PFSK-1 (cell line): ENCODE results near the gene ANKS1A.

Experiments
- FOXP2 ChIP-seq: optimal IDR thresholded peaks from 2 replicates; pipeline ENCODE3; 2011; ENCODE audit warnings: borderline replicate concordance, control low read depth, inconsistent platforms; ENCODE audit not compliant: insufficient read depth; ENCODE audit errors: extremely low read length, extremely low read depth
- POLR2AphosphoS5 ChIP-seq: IDR thresholded peaks from 2 replicates; pipeline ENCODE4 v1.6.1; 2012; ENCODE audit warnings: low read depth, mild to moderate bottlenecking, control low read depth, low read length, moderate library complexity
- TAF1 ChIP-seq: IDR thresholded peaks from 2 replicates; pipeline ENCODE4 v1.6.1; 2012; ENCODE audit warnings: low read length, control low read depth, borderline replicate concordance; ENCODE audit not compliant: insufficient read depth
- TF ChIP-seq, protein P1 (sequence below), 2 experiments: IDR thresholded peaks; 2 replicates each; pipeline versions ENCODE4 v1.6.1 to v1.8.0; 2011 to 2012; ENCODE audit warnings: low read depth in 2 of 2, low read length in 2 of 2, control low read depth in 1 of 2, inconsistent platforms in 1 of 2, mild to moderate bottlenecking in 1 of 2, moderate library complexity in 1 of 2; ENCODE audit not compliant: insufficient read depth in 1 of 2

DNA sequence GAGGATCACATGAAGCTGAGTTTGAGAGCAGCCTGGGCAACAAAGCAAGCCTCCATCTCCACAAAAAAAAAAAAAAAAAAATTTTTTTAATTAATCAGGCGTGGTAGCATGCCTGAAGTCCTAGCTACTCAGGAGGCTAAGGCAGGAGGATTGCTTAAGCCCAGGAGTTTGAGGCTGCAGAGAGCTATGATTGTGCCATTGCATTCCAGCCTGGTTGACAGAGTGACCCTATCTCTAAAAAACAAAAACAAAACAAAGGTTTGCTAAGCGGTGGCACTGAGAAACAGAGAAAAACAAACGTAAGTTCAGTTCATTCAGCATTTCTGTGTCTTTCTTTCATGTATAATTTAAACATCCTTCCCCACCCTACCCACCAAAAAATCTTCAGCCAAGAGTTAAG is 78.4 kb downstream of the ANKS1A start:
- TF ChIP-seq TAF1, result no peak
- TF ChIP-seq, protein P1, sequence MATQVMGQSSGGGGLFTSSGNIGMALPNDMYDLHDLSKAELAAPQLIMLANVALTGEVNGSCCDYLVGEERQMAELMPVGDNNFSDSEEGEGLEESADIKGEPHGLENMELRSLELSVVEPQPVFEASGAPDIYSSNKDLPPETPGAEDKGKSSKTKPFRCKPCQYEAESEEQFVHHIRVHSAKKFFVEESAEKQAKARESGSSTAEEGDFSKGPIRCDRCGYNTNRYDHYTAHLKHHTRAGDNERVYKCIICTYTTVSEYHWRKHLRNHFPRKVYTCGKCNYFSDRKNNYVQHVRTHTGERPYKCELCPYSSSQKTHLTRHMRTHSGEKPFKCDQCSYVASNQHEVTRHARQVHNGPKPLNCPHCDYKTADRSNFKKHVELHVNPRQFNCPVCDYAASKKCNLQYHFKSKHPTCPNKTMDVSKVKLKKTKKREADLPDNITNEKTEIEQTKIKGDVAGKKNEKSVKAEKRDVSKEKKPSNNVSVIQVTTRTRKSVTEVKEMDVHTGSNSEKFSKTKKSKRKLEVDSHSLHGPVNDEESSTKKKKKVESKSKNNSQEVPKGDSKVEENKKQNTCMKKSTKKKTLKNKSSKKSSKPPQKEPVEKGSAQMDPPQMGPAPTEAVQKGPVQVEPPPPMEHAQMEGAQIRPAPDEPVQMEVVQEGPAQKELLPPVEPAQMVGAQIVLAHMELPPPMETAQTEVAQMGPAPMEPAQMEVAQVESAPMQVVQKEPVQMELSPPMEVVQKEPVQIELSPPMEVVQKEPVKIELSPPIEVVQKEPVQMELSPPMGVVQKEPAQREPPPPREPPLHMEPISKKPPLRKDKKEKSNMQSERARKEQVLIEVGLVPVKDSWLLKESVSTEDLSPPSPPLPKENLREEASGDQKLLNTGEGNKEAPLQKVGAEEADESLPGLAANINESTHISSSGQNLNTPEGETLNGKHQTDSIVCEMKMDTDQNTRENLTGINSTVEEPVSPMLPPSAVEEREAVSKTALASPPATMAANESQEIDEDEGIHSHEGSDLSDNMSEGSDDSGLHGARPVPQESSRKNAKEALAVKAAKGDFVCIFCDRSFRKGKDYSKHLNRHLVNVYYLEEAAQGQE (IDR thresholded peaks at IDR 0.05; ENCODE audit: insufficient read depth in 1 of 2, low read depth in 2 of 2, low read length in 2 of 2), result no peak
- TF ChIP-seq FOXP2, result no peak
- no peak for TF ChIP-seq POLR2AphosphoS5
